BLaER1 treated with 17β-estradiol and CSF1 and Interleukin-3, amounts not matched to agents 10 nM and 100 nM (cell line): Measurements from ENCODE around the gene LRRC3B.

Experiments
- H3K27ac ChIP-seq, 11 experiments: shearing (Covaris generic); formaldehyde crosslinking; 2 replicates each; pipeline ENCODE4 v1.8.1; 2022
- H3K27me3 ChIP-seq, 11 experiments: shearing (Covaris generic); formaldehyde crosslinking; 2 replicates each; pipeline ENCODE4 v1.8.1; 2022
- H3K36me3 ChIP-seq, 11 experiments: shearing (Covaris generic); formaldehyde crosslinking; 2 replicates each; pipeline ENCODE4 v1.8.1; 2022
- H3K4me1 ChIP-seq, 10 experiments: shearing (Covaris generic); formaldehyde crosslinking; 2 replicates each; pipeline ENCODE4 v1.8.1; 2022
- H3K4me2 ChIP-seq, 11 experiments: shearing (Covaris generic); formaldehyde crosslinking; 2 replicates each; pipeline ENCODE4 v1.8.1; 2022
- H3K4me3 ChIP-seq, 10 experiments: shearing (Covaris generic); formaldehyde crosslinking; 2 replicates each; pipeline ENCODE4 v1.8.1; 2022
- H3K9ac ChIP-seq, 11 experiments: shearing (Covaris generic); formaldehyde crosslinking; 2 replicates each; pipeline ENCODE4 v1.8.1; 2022
- H3K9me3 ChIP-seq, 11 experiments: shearing (Covaris generic); formaldehyde crosslinking; replicated peaks in 1 of 11; 2 replicates each; pipeline ENCODE4 v1.8.1; 2022
- H4K20me1 ChIP-seq, 11 experiments: shearing (Covaris generic); formaldehyde crosslinking; 2 replicates each; pipeline ENCODE4 v1.8.1; 2022
- Cebpa-rat ChIP-seq, 11 experiments: shearing (Covaris generic); IDR thresholded peaks; 2 replicates each; pipeline ENCODE4 v1.8.1; 2022

LRRC3B gene

GRCh38 chr3:26713091-26713490, 90.5 kb downstream of the LRRC3B start:
- Histone ChIP-seq H3K27me3 (no peaks in the 10 kb centered on the region), H3K9ac (no peak overlapping the region), H3K4me3 (no peak overlapping the region), H3K9me3 (peaks cover 7 to 28% (median 17%) of the 10 kb centered on the region in 11 experiments; a peak in 19 of 22 replicates), H4K20me1 (no peaks in the 10 kb centered on the region), H3K27ac (no peak overlapping the region), H3K4me2 (no peak overlapping the region), H3K36me3 (no peaks in the 10 kb centered on the region), H3K4me1 (peaks cover 0 to 5% (median 0%) of the 10 kb centered on the region in 10 experiments; a peak in 2 of 20 replicates)
- no peak for TF ChIP-seq Cebpa-rat (IDR thresholded peaks at IDR 0.05)

DNA sequence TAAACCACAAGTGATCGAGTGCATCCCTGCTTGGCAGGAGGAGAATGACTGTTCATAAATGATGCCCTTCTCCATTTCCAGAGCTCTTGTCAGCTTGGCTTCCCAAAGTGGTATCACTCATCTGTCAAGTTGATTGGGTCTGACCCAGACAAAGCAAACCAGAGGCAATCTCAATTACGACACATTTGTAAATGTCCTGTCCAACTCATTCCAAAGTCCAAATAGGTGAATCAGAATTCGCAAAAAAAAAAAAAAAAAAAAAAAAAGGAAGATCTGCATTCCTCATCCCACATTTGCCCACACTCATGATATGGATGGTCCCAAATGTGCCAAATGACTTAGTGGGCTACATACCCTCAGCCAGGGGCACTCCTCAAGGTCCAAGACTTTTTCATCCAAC, 91.9 kb downstream of the LRRC3B start:
- Histone ChIP-seq H3K27ac (no peak overlapping the region), H3K27me3 (no peaks in the 10 kb centered on the region), H3K36me3 (no peaks in the 10 kb centered on the region), H3K9me3 (peaks cover 7 to 28% (median 17%) of the 10 kb centered on the region in 11 experiments; a peak in 19 of 22 replicates), H3K4me2 (no peak overlapping the region), H4K20me1 (no peaks in the 10 kb centered on the region), H3K4me1 (peaks cover 0 to 5% (median 0%) of the 10 kb centered on the region in 10 experiments; a peak in 2 of 20 replicates), H3K9ac (no peak overlapping the region), H3K4me3 (no peak overlapping the region)
- no peak for TF ChIP-seq Cebpa-rat (IDR thresholded peaks at IDR 0.05)

DNA sequence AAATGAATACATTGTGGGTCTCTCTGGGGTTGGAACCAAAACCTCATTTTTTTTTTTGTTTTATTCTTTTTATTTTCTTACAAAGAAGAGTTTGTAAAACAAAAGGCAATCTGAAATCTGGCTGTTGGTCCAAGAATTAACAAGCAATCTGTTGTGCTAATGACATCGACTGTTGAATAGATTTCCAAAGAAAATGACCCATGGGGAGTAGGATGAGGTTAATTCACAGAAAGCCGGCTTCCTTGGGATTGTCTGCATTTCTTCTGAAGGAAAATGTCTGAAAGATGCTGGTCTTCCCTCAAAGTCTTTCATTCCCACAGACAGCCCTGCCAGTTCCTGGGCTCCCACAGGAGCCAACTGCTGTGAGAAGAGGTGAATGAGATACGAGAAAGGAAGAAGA, 92.9 kb downstream of the LRRC3B start:
- no peak for TF ChIP-seq Cebpa-rat (IDR thresholded peaks at IDR 0.05)
- H3K27me3 ChIP-seq, result no peaks in the 10 kb centered on the region
- H3K4me3 ChIP-seq, result no peak overlapping the region
- no peaks in the 10 kb centered on the region for H4K20me1 ChIP-seq
- H3K27ac ChIP-seq, result no peak overlapping the region
- H3K9ac ChIP-seq, result no peak overlapping the region
- H3K4me2 ChIP-seq, result no peak overlapping the region
- H3K9me3 ChIP-seq, result peaks cover 7 to 22% (median 16%) of the 10 kb centered on the region in 11 experiments; a peak in 19 of 22 replicates
- peaks cover 0 to 5% (median 0%) of the 10 kb centered on the region in 10 experiments; a peak in 2 of 20 replicates for H3K4me1 ChIP-seq
- H3K36me3 ChIP-seq, result no peaks in the 10 kb centered on the region

DNA sequence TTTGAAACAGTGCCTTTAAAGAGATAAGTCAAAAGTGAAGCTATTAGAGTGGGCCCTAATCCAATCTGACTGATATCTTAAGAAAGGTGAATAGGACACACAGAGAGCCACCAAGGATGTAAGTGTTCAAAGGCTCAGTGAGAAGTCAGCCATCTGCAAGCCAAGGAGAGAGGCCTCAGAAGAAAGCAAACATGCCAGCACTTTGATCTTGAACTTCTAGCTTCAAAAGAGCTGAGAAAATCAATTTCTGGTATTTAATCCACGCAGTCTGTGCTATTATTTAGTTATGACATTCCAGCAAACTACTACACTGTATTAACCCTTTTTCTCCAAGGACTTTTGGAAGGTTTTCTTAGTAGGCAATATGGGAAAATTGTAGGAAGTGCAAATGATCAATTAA, 95.7 kb downstream of the LRRC3B start:
- Histone ChIP-seq H3K36me3 (no peaks in the 10 kb centered on the region), H3K4me2 (no peak overlapping the region), H3K27me3 (no peaks in the 10 kb centered on the region), H3K4me3 (no peak overlapping the region), H3K9me3 (peaks cover 7 to 22% (median 16%) of the 10 kb centered on the region in 11 experiments; a peak in 19 of 22 replicates), H3K4me1 (no peaks in the 10 kb centered on the region), H3K27ac (no peak overlapping the region), H3K9ac (no peak overlapping the region), H4K20me1 (no peaks in the 10 kb centered on the region)
- no peak for TF ChIP-seq Cebpa-rat (IDR thresholded peaks at IDR 0.05)

GRCh38 chr3:26719134-26719533, 96.6 kb downstream of the LRRC3B start:
- Histone ChIP-seq H3K36me3 (no peaks in the 10 kb centered on the region), H4K20me1 (no peaks in the 10 kb centered on the region), H3K4me2 (no peak overlapping the region), H3K4me1 (no peaks in the 10 kb centered on the region), H3K27me3 (no peaks in the 10 kb centered on the region), H3K9me3 (peaks cover 7 to 22% (median 16%) of the 10 kb centered on the region in 11 experiments; a peak in 19 of 22 replicates), H3K4me3 (no peak overlapping the region), H3K9ac (no peak overlapping the region), H3K27ac (no peak overlapping the region)
- no peak for TF ChIP-seq Cebpa-rat (IDR thresholded peaks at IDR 0.05)

GRCh38 chr3:26721047-26721446, 98.5 kb downstream of the LRRC3B start:
- TF ChIP-seq Cebpa-rat (IDR thresholded peaks at IDR 0.05), result no peak
- Histone ChIP-seq H3K4me3 (no peak overlapping the region), H3K4me1 (no peaks in the 10 kb centered on the region), H4K20me1 (no peaks in the 10 kb centered on the region), H3K36me3 (no peaks in the 10 kb centered on the region), H3K9me3 (peaks cover 7 to 11% (median 9%) of the 10 kb centered on the region in 11 experiments; a peak in 19 of 22 replicates), H3K27me3 (no peaks in the 10 kb centered on the region), H3K9ac (no peak overlapping the region), H3K27ac (no peak overlapping the region), H3K4me2 (no peak overlapping the region)

DNA sequence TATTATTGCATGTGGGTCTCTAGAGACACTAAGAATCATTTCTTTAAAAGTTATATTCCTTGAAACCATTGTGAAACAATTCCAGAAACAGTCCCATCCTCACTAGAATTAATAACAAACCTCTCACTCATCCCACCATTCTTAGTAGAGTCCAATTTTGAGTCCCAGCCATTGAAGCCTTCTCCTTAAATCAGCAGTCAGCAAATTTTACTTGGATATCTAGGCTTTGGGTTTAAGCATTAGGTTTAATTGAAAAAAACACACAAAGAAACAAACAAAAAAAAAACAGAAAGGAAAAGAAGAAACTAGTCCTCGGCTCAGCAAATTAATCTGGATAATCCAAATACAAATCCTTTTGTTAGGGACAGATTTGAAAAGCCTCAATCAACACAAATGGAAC, 109.3 kb downstream of the LRRC3B start:
- H3K9ac ChIP-seq, result no peak overlapping the region

DNA sequence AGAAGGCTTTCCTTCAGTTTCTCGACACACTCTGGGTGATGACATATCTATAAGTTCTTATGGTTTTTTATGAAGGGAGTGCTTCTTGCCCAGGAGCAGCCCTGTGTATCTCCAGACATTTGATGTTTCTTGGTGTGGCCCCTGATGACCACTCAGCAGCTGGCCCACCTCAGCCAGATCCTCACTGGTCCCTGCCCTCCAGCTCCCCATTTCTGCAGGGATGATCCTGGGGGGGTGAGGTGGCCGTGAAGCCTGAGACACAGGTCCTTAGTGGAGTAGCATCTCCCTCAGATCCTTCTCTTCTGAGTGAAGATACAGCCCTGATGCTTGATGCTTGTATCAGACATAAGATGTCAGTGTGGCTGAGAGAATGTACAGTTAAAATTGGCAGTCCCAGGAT, 127.7 kb downstream of the LRRC3B start:
- Histone ChIP-seq H3K9me3 (peaks cover 0 to 4% (median 0%) of the 10 kb centered on the region in 11 experiments; a peak in 1 of 22 replicates), H3K27me3 (no peaks in the 10 kb centered on the region), H3K4me2 (no peak overlapping the region), H4K20me1 (no peaks in the 10 kb centered on the region; a peak in 1 of 22 replicates), H3K27ac (no peak overlapping the region), H3K36me3 (no peaks in the 10 kb centered on the region), H3K4me3 (no peak overlapping the region), H3K4me1 (no peaks in the 10 kb centered on the region), H3K9ac (no peak overlapping the region)
- no peak for TF ChIP-seq Cebpa-rat (IDR thresholded peaks at IDR 0.05)

More for the DNA sequence above, 109.3 kb downstream of the LRRC3B start:
- no peak overlapping the region for H3K27ac ChIP-seq
- no peaks in the 10 kb centered on the region for H3K27me3 ChIP-seq
- H3K4me2 ChIP-seq, result no peak overlapping the region
- no peaks in the 10 kb centered on the region for H3K4me1 ChIP-seq
- H3K36me3 ChIP-seq, result no peaks in the 10 kb centered on the region
- no peak for TF ChIP-seq Cebpa-rat (IDR thresholded peaks at IDR 0.05)
- no peaks in the 10 kb centered on the region for H4K20me1 ChIP-seq
- H3K4me3 ChIP-seq, result no peak overlapping the region
- no peaks in the 10 kb centered on the region for H3K9me3 ChIP-seq

- no peaks in the 10 kb centered on the region; a peak in 1 of 22 replicates for H4K20me1 ChIP-seq
- no peak overlapping the region for H3K4me3 ChIP-seq
- no peak for TF ChIP-seq Cebpa-rat (IDR thresholded peaks at IDR 0.05)
- H3K4me2 ChIP-seq, result no peak overlapping the region
- no peak overlapping the region for H3K27ac ChIP-seq
- no peaks in the 10 kb centered on the region for H3K9me3 ChIP-seq
- no peaks in the 10 kb centered on the region for H3K4me1 ChIP-seq
- H3K9ac ChIP-seq, result no peak overlapping the region
- H3K27me3 ChIP-seq, result no peaks in the 10 kb centered on the region
- H3K36me3 ChIP-seq, result no peaks in the 10 kb centered on the region
These were observed 129.9 kb downstream of the LRRC3B start for GRCh38 chr3:26752466-26752865.

DNA sequence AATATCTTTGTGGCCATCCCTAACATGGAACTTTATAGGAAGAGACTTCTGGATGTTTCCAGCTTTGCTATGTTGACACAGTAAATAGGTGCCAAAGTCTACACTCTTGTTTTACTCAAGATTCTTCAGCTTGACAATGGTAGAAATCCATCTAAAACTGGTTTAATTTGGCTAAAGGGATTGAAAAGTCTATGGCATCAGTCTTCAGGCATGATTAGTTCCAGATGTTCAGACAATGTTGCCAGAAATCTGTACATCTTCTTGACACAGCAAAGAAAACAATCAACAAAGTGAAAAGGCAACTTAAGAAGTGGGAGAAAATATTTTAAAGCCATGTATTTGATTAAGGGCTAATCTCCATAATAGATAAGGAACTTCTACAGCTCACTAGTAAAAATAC, 130.5 kb downstream of the LRRC3B start:
- no peaks in the 10 kb centered on the region for H3K9me3 ChIP-seq
- no peak overlapping the region for H3K9ac ChIP-seq
- no peaks in the 10 kb centered on the region; a peak in 1 of 22 replicates for H4K20me1 ChIP-seq
- no peaks in the 10 kb centered on the region for H3K36me3 ChIP-seq
- no peak overlapping the region for H3K4me2 ChIP-seq
- no peaks in the 10 kb centered on the region for H3K27me3 ChIP-seq
- no peaks in the 10 kb centered on the region for H3K4me1 ChIP-seq
- no peak overlapping the region for H3K27ac ChIP-seq
- no peak for TF ChIP-seq Cebpa-rat (IDR thresholded peaks at IDR 0.05)
- H3K4me3 ChIP-seq, result no peak overlapping the region
